ENCODE measurements around the gene VPS13D. TPM values are rescaled to one million over a fixed set of nuclear protein-coding genes. Genes with fewer than 3 reads are reported as not detected.

The VPS13D gene
- polyA plus RNA-seq, 1 of the 3 experiments (the other 2 are of a cell fraction) = 15.0 TPM

DNA sequence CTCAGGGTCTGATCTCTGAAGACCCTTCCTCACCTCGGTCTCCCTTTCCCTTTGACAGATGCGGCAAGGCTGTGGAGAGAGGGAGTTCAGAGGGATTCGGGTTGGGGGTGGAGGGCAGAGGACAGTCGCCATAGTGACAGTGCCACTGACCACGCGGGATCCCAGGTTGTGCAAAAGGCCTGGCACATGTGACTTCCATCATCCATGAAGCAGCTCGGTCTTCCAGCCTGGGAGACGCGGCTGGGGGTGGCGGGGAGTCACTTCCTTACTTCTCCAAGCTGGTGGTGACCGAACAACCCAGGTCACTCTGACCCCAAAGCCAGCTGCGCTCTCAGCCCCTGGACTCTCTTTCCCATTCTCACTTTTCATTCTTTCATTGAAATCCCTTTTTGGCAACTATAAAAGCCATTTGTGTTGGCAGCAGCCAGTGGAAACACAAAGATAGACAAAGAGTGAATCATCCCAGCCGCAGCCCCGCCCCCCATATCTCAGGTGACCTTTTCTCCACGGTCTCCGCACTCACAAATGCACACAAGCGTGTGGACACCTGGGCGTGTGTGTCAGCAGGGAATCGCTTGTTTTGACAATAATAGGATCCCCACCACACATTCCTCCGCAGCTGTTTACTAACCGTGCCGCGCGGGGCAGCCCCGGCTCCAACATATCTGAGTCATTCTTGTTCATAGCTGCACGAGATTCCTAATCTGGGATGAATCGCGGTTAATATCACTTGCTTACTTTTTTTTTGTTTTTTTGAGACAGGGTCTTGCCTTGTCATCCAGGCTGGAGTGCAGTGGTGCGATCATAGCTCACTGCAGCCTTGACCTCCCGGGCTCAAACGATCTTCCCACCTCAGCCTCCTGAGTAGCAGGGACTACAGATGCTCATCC lies 319.9 kb downstream of the VPS13D start (continued):
- no peak for TF ChIP-seq RCOR1 (IDR thresholded peaks at IDR 0.05; ENCODE audit: low read length)
- peak; percentile 58; the same call in 1 of the 2 replicates for TF ChIP-seq ZBTB33 (IDR thresholded peaks at IDR 0.05; ENCODE audit: borderline replicate concordance, low read depth)
- no peak for TF ChIP-seq MXI1 (IDR thresholded peaks at IDR 0.05; ENCODE audit: low read depth, low read length)
- TF ChIP-seq POLR2AphosphoS5 (IDR thresholded peaks at IDR 0.05; ENCODE audit: low read depth, low read length) = 0 out of 2 replicates have a peak, but pooled peaks have one; percentile 30
- TF ChIP-seq NFIC (IDR thresholded peaks at IDR 0.05; ENCODE audit: borderline replicate concordance) = peak; percentile 82
- TF ChIP-seq GATA2 (CRISPR knock-in tag; IDR thresholded peaks at IDR 0.05) = no peak

DNA sequence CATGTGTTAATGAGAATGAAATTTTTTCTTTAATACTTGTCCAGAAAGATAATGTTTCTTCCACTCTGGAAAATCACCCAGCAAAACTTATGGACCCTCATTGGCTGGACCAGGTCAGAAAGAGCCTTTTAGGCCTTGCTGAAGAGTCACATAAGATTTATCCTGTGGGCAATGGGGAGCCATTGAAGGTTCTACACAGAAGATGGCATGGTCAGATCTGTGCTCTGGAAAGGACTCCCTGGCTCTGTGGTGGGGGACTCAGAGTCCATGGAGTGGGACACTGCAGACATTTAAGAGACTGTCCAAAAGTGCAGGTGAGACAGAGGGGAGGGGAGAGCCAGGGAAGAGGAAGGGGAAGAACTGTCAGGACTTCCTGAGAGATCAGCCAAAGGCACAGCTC lies 321.8 kb downstream of the VPS13D start:
- no peaks in the 10 kb centered on the region for H4K20me1 ChIP-seq (ENCODE audit: insufficient read depth)
- no peak for DNase-seq
- H3K36me3 ChIP-seq (replicated peaks in 1 of 2; ENCODE audit: control insufficient read depth in 1 of 2, insufficient read depth in 2 of 2, low read length in 1 of 2) = no peaks in the 10 kb centered on the region
- no peaks in the 10 kb centered on the region for H3K27me3 ChIP-seq (ENCODE audit: insufficient read depth)
- ChIA-PET CTCF (no interaction called here), POLR2A (no interaction called here)
- no peaks in the 10 kb centered on the region for H3K9me3 ChIP-seq
- H3K9me2 ChIP-seq = no peaks in the 10 kb centered on the region
- H3K27ac ChIP-seq (ENCODE audit: low read depth in 2 of 2, low read length in 1 of 2) = no peak overlapping the region
- no peak overlapping the region for H3K4me2 ChIP-seq
- no peak overlapping the region for H2AFZ ChIP-seq (ENCODE audit: low read depth)
- no peaks in the 10 kb centered on the region for H3K79me2 ChIP-seq (ENCODE audit: insufficient read depth)
- no peak overlapping the region for H3K4me3 ChIP-seq (ENCODE audit: low read depth in 2 of 2, low read length in 1 of 2)
- peaks cover 9 to 31% of the 10 kb centered on the region in 2 experiments; a peak in 3 of 4 replicates for H3K4me1 ChIP-seq (ENCODE audit: control insufficient read depth in 1 of 2, insufficient read depth in 2 of 2, low read depth in 1 of 2, low read length in 1 of 2)
- H3F3A ChIP-seq (replicated peaks; ENCODE audit: insufficient read depth) = peaks cover 8% of the 10 kb centered on the region
- no peak overlapping the region for H3K9ac ChIP-seq
- TF ChIP-seq NRF1 (IDR thresholded peaks at IDR 0.05; ENCODE audit: low read depth, low read length) (no peak), USF1 (IDR thresholded peaks at IDR 0.05; ENCODE audit: borderline replicate concordance, low read depth) (no peak), TAF1 (IDR thresholded peaks at IDR 0.05; ENCODE audit: borderline replicate concordance, low read depth, low read length) (no peak), CHD2 (IDR thresholded peaks at IDR 0.05; ENCODE audit: low read length, partially characterized antibody) (no peak), YY1 (IDR thresholded peaks at IDR 0.05; ENCODE audit: low read depth) (no peak), SMC3 (IDR thresholded peaks at IDR 0.05; ENCODE audit: low read depth, low read length) (no peak), EZH2phosphoT487 (IDR thresholded peaks at IDR 0.05; ENCODE audit: borderline replicate concordance, low read depth) (no peak), RCOR1 (IDR thresholded peaks at IDR 0.05; ENCODE audit: low read length) (no peak), SIN3A (IDR thresholded peaks at IDR 0.05; ENCODE audit: borderline replicate concordance, low read depth, low read length) (no peak), REST (IDR thresholded peaks at IDR 0.05; ENCODE audit: low read depth, low read length) (no peak)
- TF ChIP-seq, protein P1, sequence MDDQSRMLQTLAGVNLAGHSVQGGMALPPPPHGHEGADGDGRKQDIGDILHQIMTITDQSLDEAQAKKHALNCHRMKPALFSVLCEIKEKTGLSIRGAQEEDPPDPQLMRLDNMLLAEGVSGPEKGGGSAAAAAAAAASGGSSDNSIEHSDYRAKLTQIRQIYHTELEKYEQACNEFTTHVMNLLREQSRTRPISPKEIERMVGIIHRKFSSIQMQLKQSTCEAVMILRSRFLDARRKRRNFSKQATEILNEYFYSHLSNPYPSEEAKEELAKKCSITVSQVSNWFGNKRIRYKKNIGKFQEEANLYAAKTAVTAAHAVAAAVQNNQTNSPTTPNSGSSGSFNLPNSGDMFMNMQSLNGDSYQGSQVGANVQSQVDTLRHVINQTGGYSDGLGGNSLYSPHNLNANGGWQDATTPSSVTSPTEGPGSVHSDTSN (IDR thresholded peaks at IDR 0.05) = no peak
- TF ChIP-seq, protein P2, sequence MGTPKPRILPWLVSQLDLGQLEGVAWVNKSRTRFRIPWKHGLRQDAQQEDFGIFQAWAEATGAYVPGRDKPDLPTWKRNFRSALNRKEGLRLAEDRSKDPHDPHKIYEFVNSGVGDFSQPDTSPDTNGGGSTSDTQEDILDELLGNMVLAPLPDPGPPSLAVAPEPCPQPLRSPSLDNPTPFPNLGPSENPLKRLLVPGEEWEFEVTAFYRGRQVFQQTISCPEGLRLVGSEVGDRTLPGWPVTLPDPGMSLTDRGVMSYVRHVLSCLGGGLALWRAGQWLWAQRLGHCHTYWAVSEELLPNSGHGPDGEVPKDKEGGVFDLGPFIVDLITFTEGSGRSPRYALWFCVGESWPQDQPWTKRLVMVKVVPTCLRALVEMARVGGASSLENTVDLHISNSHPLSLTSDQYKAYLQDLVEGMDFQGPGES (IDR thresholded peaks at IDR 0.05; ENCODE audit: low read depth, low read length) = no peak
- TF ChIP-seq, protein P3, sequence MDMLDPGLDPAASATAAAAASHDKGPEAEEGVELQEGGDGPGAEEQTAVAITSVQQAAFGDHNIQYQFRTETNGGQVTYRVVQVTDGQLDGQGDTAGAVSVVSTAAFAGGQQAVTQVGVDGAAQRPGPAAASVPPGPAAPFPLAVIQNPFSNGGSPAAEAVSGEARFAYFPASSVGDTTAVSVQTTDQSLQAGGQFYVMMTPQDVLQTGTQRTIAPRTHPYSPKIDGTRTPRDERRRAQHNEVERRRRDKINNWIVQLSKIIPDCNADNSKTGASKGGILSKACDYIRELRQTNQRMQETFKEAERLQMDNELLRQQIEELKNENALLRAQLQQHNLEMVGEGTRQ (IDR thresholded peaks at IDR 0.05; ENCODE audit: borderline replicate concordance, low read depth, low read length) = no peak

All from SK-N-SH (cell line).